H1 (cell line): Measurements from ENCODE around the gene IFT80. TPM values are rescaled to one million over a fixed set of nuclear protein-coding genes. Genes with fewer than 3 reads are reported as not detected.

Experiments used
- CTCF ChIA-PET: fragments of 300-600 bp; sonication (Branson Sonifier 250); formaldehyde crosslinking; loops from one replicate; lab custom pipeline; 2021; ENCODE audit not compliant: partially characterized antibody; lab: Charles Lee
- POLR2A ChIA-PET: fragments of 300-600 bp; sonication (Branson Sonifier 250); formaldehyde crosslinking; loops from one replicate; lab custom pipeline; 2021; ENCODE audit warnings: inconsistent platforms; ENCODE audit not compliant: partially characterized antibody; lab: Charles Lee
- DNase-seq, 2 experiments: peaks; one replicate each; pipeline versions ENCODE4 v3.0.0 to v3.0.0-alpha.2; 2010 to 2022; ENCODE audit warnings: low spot score in 2 of 2, low read depth in 1 of 2, mixed read lengths in 1 of 2
- FAIRE-seq: peaks from 2 replicates; lab custom pipeline; 2011; peaks lifted over from hg19 to GRCh38; lab: Jason Lieb, UNC
- H2AFZ ChIP-seq: 2 replicates; pipeline ENCODE4 v1.8.1; 2012; ENCODE audit warnings: low read length, inconsistent platforms
- H2AK5ac ChIP-seq: 2 replicates; pipeline ENCODE4 v1.6.1; 2013; ENCODE audit warnings: low read depth, low read length
- H2BK120ac ChIP-seq: replicated peaks from 2 replicates; pipeline ENCODE3; 2013; ENCODE audit warnings: low read depth, low read length, inconsistent platforms
- H2BK12ac ChIP-seq: 2 replicates; pipeline ENCODE4 v1.6.1; 2013; ENCODE audit warnings: low read depth, low read length
- H2BK15ac ChIP-seq: 2 replicates; pipeline ENCODE4 v1.6.1; 2013; ENCODE audit warnings: low read length
- H2BK20ac ChIP-seq: 2 replicates; pipeline ENCODE4 v1.6.1; 2013; ENCODE audit warnings: low read length
- H2BK5ac ChIP-seq: 2 replicates; pipeline ENCODE4 v1.6.1; 2013; ENCODE audit warnings: low read depth, low read length
- H3K14ac ChIP-seq: 2 replicates; pipeline ENCODE4 v1.6.1; 2013; ENCODE audit warnings: inconsistent platforms; ENCODE audit not compliant: insufficient read length
- H3K18ac ChIP-seq: 2 replicates; pipeline ENCODE4 v1.6.1; 2013; ENCODE audit warnings: low read length; ENCODE audit errors: extremely low read depth
- H3K23ac ChIP-seq: 2 replicates; pipeline ENCODE4 v1.6.1; 2013; ENCODE audit warnings: inconsistent platforms; ENCODE audit not compliant: insufficient read length
- H3K23me2 ChIP-seq: 2 replicates; pipeline ENCODE4 v1.6.1; 2013; ENCODE audit warnings: low read depth, low read length
- H3K27ac ChIP-seq: 2 replicates; pipeline ENCODE4 v1.6.1; 2011; ENCODE audit warnings: low read depth, low read length, inconsistent platforms
- H3K27me3 ChIP-seq, 4 experiments: replicated peaks in 1 of 4; 1 replicate in 1 of 4; 2 replicates in 3 of 4; pipeline versions ENCODE4 v1.6.1 to v1.8.1; 2011 to 2013; ENCODE audit warnings: low read length in 3 of 4, mild to moderate bottlenecking in 3 of 4, inconsistent platforms in 2 of 4, mixed read lengths in 2 of 4, moderate library complexity in 1 of 4; ENCODE audit not compliant: control insufficient read depth in 3 of 4, insufficient read depth in 3 of 4; ENCODE audit errors: extremely low read depth in 1 of 4
- H3K36me3 ChIP-seq, 4 experiments: 2 replicates each; pipeline versions ENCODE4 v1.6.1 to v1.8.1; 2011 to 2013; ENCODE audit warnings: mild to moderate bottlenecking in 4 of 4, low read length in 3 of 4, moderate library complexity in 2 of 4, control low read depth in 1 of 4, inconsistent platforms in 1 of 4; ENCODE audit not compliant: insufficient read depth in 4 of 4, control insufficient read depth in 2 of 4
- H3K4ac ChIP-seq: replicated peaks from 2 replicates; pipeline ENCODE3; 2013; ENCODE audit warnings: low read length, low read depth, mixed read lengths, inconsistent platforms; ENCODE audit not compliant: insufficient read length
- H3K4me1 ChIP-seq, 4 experiments: replicated peaks in 1 of 4; 1 replicate in 1 of 4; 2 replicates in 3 of 4; pipeline versions ENCODE4 v1.6.1 to v1.8.1; 2011 to 2013; ENCODE audit warnings: low read length in 3 of 4, inconsistent platforms in 2 of 4, mixed read lengths in 1 of 4; ENCODE audit not compliant: insufficient read depth in 4 of 4, control insufficient read depth in 3 of 4
- H3K4me2 ChIP-seq, 2 experiments: 2 replicates each; pipeline versions ENCODE4 v1.6.1 to v1.8.1; 2011 to 2013; ENCODE audit warnings: low read depth in 2 of 2, low read length in 2 of 2, control low read depth in 1 of 2, inconsistent platforms in 1 of 2, mild to moderate bottlenecking in 1 of 2; ENCODE audit not compliant: insufficient read depth in 1 of 2
- H3K4me3 ChIP-seq, 4 experiments: fragments of 200-600, 300-600 bp in 1 of 4; sonication (generic), shearing (Covaris generic), sonication (Bioruptor Twin) in 1 of 4; 2 replicates each; pipeline versions ENCODE4 v1.5.1 to v1.8.1; 2011 to 2016; ENCODE audit warnings: low read length in 4 of 4, low read depth in 3 of 4, control low read depth in 2 of 4, inconsistent platforms in 2 of 4, mild to moderate bottlenecking in 2 of 4, mixed read lengths in 1 of 4, moderate library complexity in 1 of 4; ENCODE audit not compliant: insufficient read depth in 2 of 4; ENCODE audit errors: extremely low read depth in 1 of 4
- H3K56ac ChIP-seq: replicated peaks from 2 replicates; pipeline ENCODE3; 2013; ENCODE audit warnings: low read depth, mild to moderate bottlenecking, mixed read lengths, low read length, inconsistent platforms; ENCODE audit not compliant: insufficient read length
- H3K79me1 ChIP-seq: 2 replicates; pipeline ENCODE4 v1.6.1; 2013; ENCODE audit warnings: low read depth, low read length, control low read depth
- H3K79me2 ChIP-seq, 2 experiments: 2 replicates each; pipeline versions ENCODE4 v1.6.1 to v1.8.1; 2012 to 2013; ENCODE audit warnings: low read length in 2 of 2, mild to moderate bottlenecking in 2 of 2, inconsistent platforms in 1 of 2; ENCODE audit not compliant: insufficient read depth in 2 of 2, control insufficient read depth in 1 of 2
- H3K9ac ChIP-seq, 4 experiments: replicated peaks in 1 of 4; 1 replicate in 1 of 4; 2 replicates in 3 of 4; pipeline versions ENCODE4 v1.6.1 to v1.8.1; 2011 to 2013; ENCODE audit warnings: low read depth in 3 of 4, low read length in 3 of 4, control low read depth in 2 of 4, mild to moderate bottlenecking in 2 of 4, moderate library complexity in 2 of 4, inconsistent platforms in 1 of 4; ENCODE audit errors: extremely low read depth in 1 of 4
- H3K9me3 ChIP-seq, 2 experiments: 2 replicates each; pipeline versions ENCODE4 v1.6.1 to v1.8.1; 2012 to 2013; ENCODE audit warnings: mild to moderate bottlenecking in 2 of 2, moderate library complexity in 2 of 2, control low read depth in 1 of 2, inconsistent platforms in 1 of 2, low read depth in 1 of 2, low read length in 1 of 2, mixed read lengths in 1 of 2; ENCODE audit not compliant: insufficient read depth in 2 of 2
- H4K20me1 ChIP-seq, 2 experiments: replicated peaks in 1 of 2; 2 replicates each; pipeline versions ENCODE3 to v1.8.1; 2011 to 2013; ENCODE audit warnings: inconsistent platforms in 2 of 2, low read length in 2 of 2, mild to moderate bottlenecking in 1 of 2; ENCODE audit not compliant: insufficient read depth in 2 of 2, control insufficient read depth in 1 of 2
- H4K5ac ChIP-seq: 2 replicates; pipeline ENCODE4 v1.6.1; 2013; ENCODE audit warnings: low read length, low read depth, mixed read lengths, inconsistent platforms; ENCODE audit not compliant: insufficient read length
- H4K8ac ChIP-seq: 2 replicates; pipeline ENCODE4 v1.8.0; 2013; ENCODE audit warnings: mild to moderate bottlenecking, moderate library complexity, low read length, inconsistent platforms; ENCODE audit not compliant: insufficient read depth; ENCODE audit errors: extremely low read depth
- H4K91ac ChIP-seq: replicated peaks from 2 replicates; pipeline ENCODE3; 2013; ENCODE audit warnings: low read length, mixed read lengths, inconsistent platforms; ENCODE audit not compliant: insufficient read length
- BRCA1 ChIP-seq: IDR thresholded peaks from 2 replicates; pipeline ENCODE4 v1.6.1; 2012; ENCODE audit warnings: low read depth, low read length, improper control_type of control experiment
- CREB1 ChIP-seq: IDR thresholded peaks from 2 replicates; pipeline ENCODE4 v1.6.1; 2012; ENCODE audit warnings: inconsistent platforms
- RAD21 ChIP-seq, 2 experiments: IDR thresholded peaks in 1 of 2; conservative IDR thresholded peaks in 1 of 2; 2 replicates each; pipeline ENCODE4 v1.6.1; 2011; ENCODE audit warnings: low read depth in 2 of 2, low read length in 2 of 2, improper control_type of control experiment in 1 of 2, inconsistent platforms in 1 of 2, mild to moderate bottlenecking in 1 of 2, moderate library complexity in 1 of 2
- RBBP5 ChIP-seq: IDR thresholded peaks from 2 replicates; pipeline ENCODE4 v1.7.1; 2012; ENCODE audit warnings: low read depth, mild to moderate bottlenecking, inconsistent platforms, low read length, moderate library complexity, borderline replicate concordance
- RFX5 ChIP-seq: IDR thresholded peaks from 2 replicates; pipeline ENCODE4 v1.6.1; 2011; ENCODE audit warnings: low read depth, low read length, improper control_type of control experiment, borderline replicate concordance
- RNF2 ChIP-seq: fragments of 200-900, 300-1000 bp; sonication (generic); IDR thresholded peaks from 2 replicates; pipeline ENCODE4 v1.7.1; 2016; ENCODE audit warnings: borderline replicate concordance, low read depth, mild to moderate bottlenecking, antibody characterized with exemption, low read length; ENCODE audit not compliant: poor library complexity, severe bottlenecking; ENCODE audit errors: missing control alignments
- SIN3A ChIP-seq, 2 experiments: IDR thresholded peaks in 1 of 2; conservative IDR thresholded peaks in 1 of 2; 2 replicates each; pipeline ENCODE4 v1.6.1; 2011 to 2012; ENCODE audit warnings: low read length in 2 of 2, improper control_type of control experiment in 1 of 2, low read depth in 1 of 2, mild to moderate bottlenecking in 1 of 2
- SIX5 ChIP-seq: IDR thresholded peaks from 2 replicates; pipeline ENCODE4 v1.6.1; 2011; ENCODE audit warnings: mild to moderate bottlenecking, low read depth, low read length
- TAF1 ChIP-seq: IDR thresholded peaks from 2 replicates; pipeline ENCODE4 v1.6.1; 2011; ENCODE audit warnings: mild to moderate bottlenecking, low read depth, low read length
- TCF12 ChIP-seq: IDR thresholded peaks from 2 replicates; pipeline ENCODE4 v1.6.1; 2011; ENCODE audit warnings: low read depth, mild to moderate bottlenecking, low read length
- YY1 ChIP-seq: IDR thresholded peaks from 2 replicates; pipeline ENCODE4 v1.6.1; 2011; ENCODE audit warnings: low read depth, mild to moderate bottlenecking, low read length
- polyA plus RNA-seq, 7 experiments: library from polyadenylated mRNA; depleted of rRNA in 3 of 7; stranded (reverse) in 5 of 7; unstranded in 2 of 7; fragments of >200 nt in 5 of 7; fragments of 200-250 nt in 2 of 7; gene quantifications; 1 replicate in 5 of 7; 2 replicates in 1 of 7; 4 replicates in 1 of 7; pipeline versions ENCODE4 v1.2.1 to v1.2.3, GENCODE V29; 2011 to 2013; ENCODE audit warnings: missing spikeins in 2 of 7, mixed read lengths in 2 of 7
- total RNA-seq: library from RNA; stranded (reverse); fragmentation: NEBNext Ultra II Directional; extraction: Animal tissue kit (Norgen Biotek cat#: 25700); gene quantifications from 2 replicates; pipeline ENCODE4 v1.2.1, GENCODE V29; 2021

The IFT80 gene
- total and polyA plus RNA-seq, 2 of the 8 experiments (the other 6 are each of a cell fraction or from before 2014, with no cell fraction given): 7.2 to 25.9 TPM

- no peak overlapping the region for H2BK120ac ChIP-seq
- no peak overlapping the region for H3K4ac ChIP-seq
- H3K27ac ChIP-seq: no peak overlapping the region
- no peak overlapping the region for H3K14ac ChIP-seq
- H3K79me2 ChIP-seq: no peaks in the 10 kb centered on the region
- no peaks in the 10 kb centered on the region for H3K9me3 ChIP-seq
- no peak overlapping the region for H3K4me3 ChIP-seq
- H2BK5ac ChIP-seq: no peak overlapping the region
- no peaks in the 10 kb centered on the region for H3K27me3 ChIP-seq
- no peak overlapping the region for H3K9ac ChIP-seq
- H2BK15ac ChIP-seq: no peak overlapping the region
- H2BK20ac ChIP-seq: no peak overlapping the region
- H3K36me3 ChIP-seq: no peaks in the 10 kb centered on the region
- no peak overlapping the region for H4K8ac ChIP-seq
- H3K4me2 ChIP-seq: peak overlapping the region in 1 of 2 experiments; percentile 13; a peak in 1 of 4 replicates
- H3K18ac ChIP-seq: no peak overlapping the region
- no peak overlapping the region for H2BK12ac ChIP-seq
- TF ChIP-seq RAD21 (IDR thresholded peaks at IDR 0.05 in 1 of 2, conservative IDR thresholded peaks at IDR 0.05 in 1 of 2; ENCODE audit: low read depth in 2 of 2, low read length in 2 of 2) (no peak), TCF12 (no peak), TAF1 (no peak), SIX5 (no peak), RBBP5 (no peak), RFX5 (no peak), BRCA1 (no peak), RNF2 (no peak), SIN3A (conservative IDR thresholded peaks at IDR 0.05 in 1 of 2, IDR thresholded peaks at IDR 0.05 in 1 of 2; ENCODE audit: low read depth in 1 of 2, low read length in 2 of 2) (no peak), YY1 (no peak), CREB1 (no peak)
- TF ChIP-seq, all 59 proteins: peak for 0
- DNase-seq (no peak), FAIRE-seq (no peak)
- Histone ChIP-seq H3K23ac (no peak overlapping the region), H3K23me2 (no peaks in the 10 kb centered on the region), H4K20me1 (no peaks in the 10 kb centered on the region), H3K79me1 (no peaks in the 10 kb centered on the region), H4K5ac (no peak overlapping the region), H3K56ac (no peak overlapping the region), H2AFZ (no peak overlapping the region), H4K91ac (no peak overlapping the region), H3K4me1 (no peaks in the 10 kb centered on the region), H2AK5ac (no peak overlapping the region)
- CTCF ChIA-PET: interaction anchor here (0.8 to 1.2 kb wide), 2 partner anchors 13 to 282 kb away, joined by 3 to 4 read pairs; no protein-coding TSS in a partner anchor
- POLR2A ChIA-PET: interaction anchor here (2.2 kb wide), 1 partner anchor 85 kb away, joined by 8 read pairs; the partner anchor contains the start of gene SMC4
These were observed 84.0 kb downstream of the IFT80 start for GRCh38 chr3:160314995-160315394.
